GM21526 (cell line): ENCODE results near the gene AAK1.
"Not testable (repeated sequence)": the region's sequence is repeated elsewhere in the genome, so short reads cannot be mapped to it uniquely, and the experiment has no call there.

ENCODE experiments used
- ATAC-seq: cut with Tn5 transposase; IDR thresholded peaks from one replicate; pipeline ENCODE4 v1.9.1; 2021; ENCODE audit warnings: moderate library complexity; ENCODE audit not compliant: unreplicated experiment, low FRiP score

AAK1 gene

GRCh38 chr2:69577467-69578197, 65.9 kb downstream of the AAK1 start:
- ATAC-seq = no peak

GRCh38 chr2:69576880-69577279, 66.7 kb downstream of the AAK1 start:
- no peak for ATAC-seq

GRCh38 chr2:69575926-69576325, 67.6 kb downstream of the AAK1 start:
- no peak for ATAC-seq

GRCh38 chr2:69575371-69575770, 68.2 kb downstream of the AAK1 start:
- not testable (repeated sequence) for ATAC-seq

- no peak for ATAC-seq
Measured at GRCh38 chr2:69572641-69573040, 70.9 kb downstream of the AAK1 start.

- no peak for ATAC-seq
Measured at GRCh38 chr2:69571189-69571588, 72.3 kb downstream of the AAK1 start.

- ATAC-seq = no peak
Measured at GRCh38 chr2:69570474-69570873, 73.1 kb downstream of the AAK1 start.

GRCh38 chr2:69567909-69568300, 75.6 kb downstream of the AAK1 start:
- ATAC-seq = no peak

GRCh38 chr2:69567157-69567908, 76.2 kb downstream of the AAK1 start:
- ATAC-seq = no peak

- no peak for ATAC-seq
Measured at GRCh38 chr2:69566669-69567068, 76.9 kb downstream of the AAK1 start.

- ATAC-seq = peak; percentile 62
Measured at GRCh38 chr2:69565431-69565839, 78.1 kb downstream of the AAK1 start.

- ATAC-seq = no peak
Measured at GRCh38 chr2:69564604-69565003, 78.9 kb downstream of the AAK1 start.

- ATAC-seq = no peak
Measured at GRCh38 chr2:69563021-69563420, 80.5 kb downstream of the AAK1 start.

GRCh38 chr2:69561101-69561500, 82.4 kb downstream of the AAK1 start:
- no peak for ATAC-seq

GRCh38 chr2:69560147-69560482, 83.4 kb downstream of the AAK1 start:
- ATAC-seq = no peak

- peak; percentile 61 for ATAC-seq
Measured at GRCh38 chr2:69559442-69560146, 83.9 kb downstream of the AAK1 start.

GRCh38 chr2:69556008-69556407, 87.5 kb downstream of the AAK1 start:
- ATAC-seq = no peak

- no peak for ATAC-seq
Measured at GRCh38 chr2:69554981-69555380, 88.6 kb downstream of the AAK1 start.

- no peak for ATAC-seq
Measured at GRCh38 chr2:69554568-69554967, 89.0 kb downstream of the AAK1 start.

GRCh38 chr2:69553991-69554390, 89.5 kb downstream of the AAK1 start:
- no peak for ATAC-seq

- ATAC-seq = not testable (repeated sequence)
Measured at GRCh38 chr2:69550511-69550910, 93.0 kb downstream of the AAK1 start.

GRCh38 chr2:69549421-69549820, 94.1 kb downstream of the AAK1 start:
- ATAC-seq = no peak
